Stimulated activated CD4-positive, alpha-beta T cell treated with anti-CD3 and anti-CD28 coated beads, Interleukin-2, amount 100 ng/mL, for 24 hours (primary cell): ENCODE results near the gene GPR4.
A peak's percentile ranks its signal among the peaks of the same experiment; 100 is the strongest.
"Not testable (repeated sequence)": the region's sequence is repeated elsewhere in the genome, so short reads cannot be mapped to it uniquely, and the experiment has no call there.

Experiments
- DNase-seq, 2 donors: peaks; one replicate each; pipeline ENCODE4 v3.0.0-alpha.2; 2020

The GPR4 gene

DNA sequence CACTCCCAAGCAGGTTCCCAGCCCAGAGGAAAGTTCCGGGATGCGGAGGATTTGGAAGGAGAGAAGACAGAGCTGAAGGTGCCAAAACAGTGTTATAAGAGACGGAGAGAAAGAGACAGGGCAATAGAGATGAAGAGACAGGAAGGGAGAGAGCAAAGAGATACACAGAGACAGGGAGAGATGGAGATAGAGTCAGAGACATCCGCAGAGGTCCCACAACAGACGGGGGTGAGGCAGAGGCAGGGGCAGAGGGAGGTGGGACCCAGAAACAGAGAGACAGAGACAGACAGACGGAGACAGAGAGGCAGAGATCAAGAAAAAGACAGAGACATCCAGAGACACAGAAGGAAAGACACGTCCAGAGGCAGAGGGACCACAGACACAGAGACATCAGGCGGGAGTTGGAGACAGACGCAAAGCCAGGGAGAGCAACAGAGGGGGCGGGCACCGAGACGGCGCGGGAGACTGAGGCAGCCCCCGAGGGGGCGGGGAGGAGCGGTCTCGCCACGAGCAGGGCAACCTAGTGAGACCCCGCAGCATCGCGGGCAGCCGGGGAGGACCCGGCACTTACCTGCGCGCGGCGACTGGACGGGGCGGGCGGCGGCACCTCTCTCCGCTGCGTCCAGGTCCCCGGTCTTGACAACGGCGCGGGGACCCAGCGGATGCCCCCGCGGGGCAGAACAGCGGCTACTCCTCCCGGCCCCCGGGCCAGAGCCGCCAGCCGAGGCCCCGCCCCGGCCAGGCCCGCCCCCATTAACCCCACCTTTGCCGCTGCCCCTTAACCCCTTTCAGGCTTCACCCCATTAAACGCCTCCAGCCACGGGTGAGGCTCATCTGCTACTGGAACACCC lies at the start of gene GPR4:
Gene GPR4 (minus strand): TSS at position 689 of the 851 bp plus-strand sequence. CDS start 10,346 bp downstream, outside the sequence.
- no peak for DNase-seq

DNA sequence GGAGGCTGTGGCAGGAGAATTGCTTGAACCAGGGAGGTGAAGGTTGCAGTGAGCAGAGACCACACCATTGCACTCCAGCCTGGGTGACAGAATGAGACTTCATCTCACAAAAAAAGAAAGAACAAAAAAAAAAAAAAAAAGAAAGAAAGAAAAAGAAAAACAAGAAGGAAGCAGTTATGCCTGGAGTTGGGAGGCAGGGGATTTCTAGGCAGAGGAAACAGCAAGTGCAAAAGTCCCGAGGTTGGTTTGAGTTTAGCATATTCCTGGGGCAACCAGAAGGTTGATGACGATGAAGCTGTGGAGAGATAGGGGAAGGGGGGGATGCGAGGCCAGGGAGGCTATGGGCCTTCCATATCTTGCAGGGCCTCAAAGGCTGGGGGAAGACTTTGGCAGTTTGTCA lies 48.7 kb upstream of the GPR4 start:
- no peak for DNase-seq

DNA sequence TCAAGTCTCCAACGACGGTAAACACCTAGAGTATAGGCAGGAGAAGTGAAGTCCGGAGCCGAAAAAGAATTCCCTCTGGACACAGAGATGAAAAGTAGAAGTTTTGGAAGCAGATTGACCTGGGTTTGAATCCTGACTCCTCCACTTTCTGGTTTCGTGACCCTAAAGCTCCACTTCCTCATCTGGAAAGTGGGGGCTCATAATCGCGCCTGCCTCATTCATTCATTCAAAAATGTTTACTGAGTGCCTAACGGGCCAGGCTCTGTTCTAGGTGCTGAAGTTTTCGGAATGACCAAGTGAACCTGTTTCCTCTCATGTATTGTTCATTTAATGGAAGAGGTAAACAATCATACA lies 44.3 kb upstream of the GPR4 start:
- no peak for DNase-seq

DNA sequence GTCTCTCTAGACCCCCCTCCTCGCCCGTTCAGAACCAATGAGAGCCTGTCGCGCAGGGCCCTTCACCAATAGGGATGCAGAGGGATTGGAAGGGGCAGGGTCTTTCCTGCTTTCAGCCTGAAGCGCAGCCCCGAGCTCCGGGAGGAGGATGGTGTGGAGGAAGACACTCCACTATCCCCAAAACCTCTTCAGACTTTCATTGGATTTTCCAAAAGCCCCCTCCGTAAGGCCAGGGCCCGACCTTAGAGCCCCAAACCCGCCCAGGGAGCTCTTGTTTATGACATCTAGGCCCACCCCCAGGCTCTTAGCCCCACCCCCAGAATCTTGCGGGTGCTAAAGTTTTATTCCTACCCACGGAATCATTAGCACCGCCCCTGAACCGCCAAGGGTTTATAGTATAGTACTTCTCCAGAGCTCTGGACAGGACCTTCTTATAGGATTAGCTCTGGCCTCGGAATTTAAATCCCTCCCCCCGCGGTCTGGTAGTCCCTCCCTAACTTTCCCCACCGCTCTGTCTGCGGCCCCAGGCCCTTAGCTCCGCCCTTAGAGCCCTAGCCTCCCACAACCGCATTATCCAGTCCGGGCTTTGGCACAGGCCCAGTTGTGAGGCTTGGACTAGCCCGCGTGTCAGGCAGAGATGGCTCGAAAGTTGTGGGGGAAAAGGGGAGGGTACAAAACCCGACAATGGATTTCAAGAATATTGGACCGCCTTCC lies 43.8 kb upstream of the GPR4 start:
- DNase-seq: peak; percentile 83 to 84

GRCh38 chr19:45645068-45645630 lies 43.1 kb upstream of the GPR4 start:
- no peak for DNase-seq

DNA sequence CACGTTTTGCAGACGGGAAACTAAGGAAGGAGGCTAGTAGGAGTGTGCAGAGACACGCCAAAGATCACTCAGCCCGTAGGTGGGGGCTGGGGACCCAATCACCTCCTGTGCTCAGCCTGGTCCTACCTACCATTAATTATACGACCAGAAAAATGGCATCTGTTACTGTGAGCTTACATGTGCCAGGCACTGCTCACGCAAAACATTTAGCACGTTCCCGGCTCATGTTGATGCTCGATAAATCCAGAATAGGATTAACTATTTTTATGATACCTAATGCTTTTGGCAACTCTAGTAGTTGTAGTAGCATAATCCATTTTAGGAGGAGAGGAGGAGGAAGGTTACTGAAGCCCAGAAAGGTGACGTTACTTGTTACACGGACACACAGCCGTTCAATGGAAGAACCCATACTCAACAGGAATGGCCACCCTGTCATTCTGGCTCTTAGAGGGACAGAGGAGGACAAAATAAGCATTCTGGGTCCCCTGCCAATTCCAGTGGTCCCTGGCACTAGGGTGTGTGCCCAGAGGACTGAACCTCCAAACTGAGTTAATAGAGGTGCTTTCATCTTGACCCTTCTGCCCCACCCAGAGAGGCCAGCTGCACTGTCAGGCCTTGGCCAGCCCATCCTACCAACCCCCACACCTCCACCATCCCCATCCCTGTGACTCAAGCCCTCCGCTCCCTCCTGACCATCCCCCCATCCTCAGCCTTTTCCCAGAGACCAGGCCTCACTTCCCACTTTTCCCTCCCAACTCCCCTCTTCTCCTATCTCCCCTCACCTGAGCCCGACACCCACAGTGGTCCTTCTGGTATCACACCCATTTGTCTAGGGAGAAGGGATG lies 42.1 kb upstream of the GPR4 start:
- no peak for DNase-seq

DNA sequence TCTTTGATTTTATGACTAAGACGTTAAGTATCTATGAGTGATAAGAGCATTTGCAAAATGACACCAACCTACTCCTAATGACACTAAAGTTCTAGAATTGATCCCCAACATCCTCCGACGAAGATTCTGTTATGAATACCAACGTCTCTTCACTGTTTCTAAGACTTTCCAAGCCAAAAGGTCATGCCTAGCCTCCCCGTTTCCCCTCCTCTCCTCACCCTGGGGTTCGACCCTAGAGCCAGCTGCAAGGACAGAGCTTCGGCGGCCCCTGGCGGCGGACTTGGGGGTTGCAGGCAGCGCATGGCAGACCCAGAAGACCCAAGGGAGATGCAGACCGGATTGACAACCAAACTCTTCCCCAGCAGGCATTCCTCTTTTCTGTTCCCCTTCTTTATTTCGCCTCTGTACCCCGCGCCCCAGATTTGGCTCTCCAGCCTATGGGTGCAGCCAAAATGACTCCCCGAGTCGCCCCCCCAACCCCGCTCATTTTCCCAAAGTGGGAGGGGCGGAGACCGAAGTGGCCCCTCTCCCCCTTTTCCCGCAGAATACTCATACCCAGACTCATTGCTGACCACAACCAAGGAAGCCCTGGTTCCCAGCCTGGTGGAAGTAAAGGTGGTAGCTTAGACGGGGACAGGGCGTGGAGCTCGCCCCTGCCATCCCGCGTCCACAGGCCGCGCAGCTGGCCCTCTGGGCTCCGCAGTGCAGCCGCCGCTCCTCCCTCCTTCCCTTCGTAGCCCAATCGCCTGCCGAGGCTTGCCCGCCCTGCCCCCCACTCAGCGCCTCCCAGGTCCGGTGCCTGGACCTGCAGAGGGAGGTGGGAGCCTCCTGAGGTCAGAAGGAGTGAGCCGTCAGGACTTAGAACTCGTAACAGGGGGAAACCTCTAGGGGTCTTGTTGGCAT lies 41.3 kb upstream of the GPR4 start:
- DNase-seq: peak; percentile 97 to 98

DNA sequence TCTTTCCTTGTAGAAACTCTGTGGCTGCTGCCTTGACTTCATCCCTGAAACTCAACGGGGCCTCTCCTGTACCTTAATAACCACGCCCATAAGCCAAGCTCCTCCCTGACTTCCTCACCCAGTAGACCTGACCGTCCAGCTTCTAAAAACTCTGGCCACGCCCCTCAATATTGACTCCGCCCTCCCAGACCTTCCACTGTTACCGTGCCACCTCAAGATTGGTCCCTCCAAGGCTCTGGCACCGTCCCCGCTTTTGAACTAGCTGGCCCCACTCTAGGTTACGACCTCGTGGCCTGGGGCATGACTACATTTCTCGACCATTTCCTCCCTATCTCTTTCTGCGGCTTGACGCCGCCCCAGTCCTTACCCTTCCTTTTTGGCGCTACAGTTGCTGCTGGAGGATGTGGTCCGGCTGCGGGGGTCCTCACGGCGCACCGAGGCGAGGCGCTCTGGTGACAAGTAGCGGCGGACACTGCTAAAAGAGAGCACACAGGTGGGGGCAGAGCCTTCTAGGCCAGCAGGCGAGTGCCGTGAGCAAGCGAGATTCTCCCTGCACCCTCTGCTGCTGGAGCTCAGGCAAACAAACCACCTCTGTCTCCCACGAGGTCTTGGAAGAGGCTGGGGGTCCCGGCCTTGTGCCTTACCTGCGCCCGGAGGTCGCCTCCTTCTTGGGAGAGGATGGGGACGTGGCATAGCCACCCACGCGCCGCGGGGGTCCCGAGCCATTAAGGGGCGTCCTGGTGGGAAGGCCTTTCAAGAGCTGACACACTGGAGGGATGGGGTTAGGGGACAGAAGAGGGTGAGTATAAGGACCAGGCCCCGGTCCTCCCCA lies 39.5 kb upstream of the GPR4 start:
- peak; percentile 81 to 94 for DNase-seq

- DNase-seq: peak; percentile 58 to 74
These were observed 38.8 kb upstream of the GPR4 start for GRCh38 chr19:45640849-45641273.

- peak; percentile 62 to 70 for DNase-seq
These were observed 37.1 kb upstream of the GPR4 start, which contains the start of gene EML2 for GRCh38 chr19:45638930-45639729. Gene EML2 (minus strand): TSS chr19:45639397. CDS start chr19:45639376, 21 bp downstream.

DNA sequence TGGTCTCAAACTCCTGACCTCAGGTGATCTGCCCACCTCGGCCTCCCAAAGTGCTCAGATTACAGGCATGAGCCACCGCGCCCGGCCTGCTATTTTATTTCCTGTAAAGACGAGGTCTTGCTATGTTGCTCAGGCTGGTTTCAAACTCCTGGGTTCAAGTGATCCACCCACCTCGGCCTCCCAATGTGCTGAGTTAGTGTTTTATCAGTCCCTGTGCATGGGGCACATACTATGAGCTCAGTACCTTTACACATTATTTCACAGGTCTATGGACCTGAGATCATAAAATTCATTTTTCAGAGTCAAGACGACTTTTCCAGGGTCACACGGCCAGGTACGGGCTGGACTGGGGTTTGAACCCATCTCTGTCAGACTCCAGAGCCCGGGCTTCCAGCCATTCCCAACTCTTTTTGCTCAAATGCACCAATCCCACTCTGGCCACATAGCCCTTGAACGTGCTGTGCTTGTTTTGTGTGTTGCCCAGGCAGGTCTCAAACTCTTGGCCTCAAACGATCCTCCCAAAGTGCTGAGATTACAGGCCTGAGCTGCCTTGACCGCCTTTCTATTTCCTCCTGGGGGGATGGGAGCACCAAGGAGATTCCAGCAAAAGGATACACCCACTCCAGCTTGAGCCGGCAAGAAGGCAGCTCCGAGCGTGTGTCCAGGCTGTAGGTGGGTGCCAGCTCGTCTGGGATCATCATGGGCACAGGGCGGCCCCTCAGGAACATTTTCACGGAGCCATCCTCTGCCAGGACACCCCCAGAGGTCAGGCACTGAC lies 36.1 kb upstream of the GPR4 start:
- no peak for DNase-seq

DNA sequence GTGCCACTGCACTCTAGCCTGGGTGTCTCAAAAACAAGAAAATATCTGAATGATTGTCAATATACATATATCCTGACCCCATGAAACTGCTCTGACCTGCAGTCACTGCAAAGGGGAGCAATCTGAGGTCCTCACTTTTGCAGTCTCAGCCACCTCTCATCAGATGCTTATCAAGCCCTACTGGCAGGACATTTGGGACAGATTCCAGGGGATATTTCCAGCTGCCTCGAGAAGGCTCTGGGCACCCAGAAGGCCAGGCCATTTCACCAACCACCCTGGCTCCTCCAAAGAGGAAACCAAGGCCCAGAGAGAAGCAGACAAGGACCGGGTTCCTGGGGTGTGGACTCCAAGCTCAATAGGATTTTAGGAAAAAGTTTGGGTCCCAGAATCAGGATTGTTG lies 34.9 kb upstream of the GPR4 start:
- no peak for DNase-seq

DNA sequence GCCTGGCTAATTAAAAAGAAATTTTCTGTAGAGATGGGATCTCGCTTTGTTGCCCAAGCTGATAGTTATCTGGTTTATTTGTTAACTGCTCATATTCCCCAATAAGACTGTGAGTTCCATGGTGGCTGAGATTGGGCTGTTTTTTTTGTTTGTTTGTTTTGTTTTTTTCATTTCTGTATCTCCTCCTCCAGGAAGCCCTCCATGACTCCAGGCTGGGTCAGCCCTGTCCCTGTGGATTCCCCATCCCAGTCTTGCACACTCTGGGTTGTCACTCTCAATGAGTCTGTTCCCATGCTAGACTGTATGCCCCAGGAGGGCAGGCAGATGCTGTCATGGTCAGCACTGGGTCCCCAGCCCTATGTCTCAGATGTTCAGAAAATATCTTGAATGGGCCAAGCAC lies 34.3 kb upstream of the GPR4 start:
- DNase-seq: no peak

DNA sequence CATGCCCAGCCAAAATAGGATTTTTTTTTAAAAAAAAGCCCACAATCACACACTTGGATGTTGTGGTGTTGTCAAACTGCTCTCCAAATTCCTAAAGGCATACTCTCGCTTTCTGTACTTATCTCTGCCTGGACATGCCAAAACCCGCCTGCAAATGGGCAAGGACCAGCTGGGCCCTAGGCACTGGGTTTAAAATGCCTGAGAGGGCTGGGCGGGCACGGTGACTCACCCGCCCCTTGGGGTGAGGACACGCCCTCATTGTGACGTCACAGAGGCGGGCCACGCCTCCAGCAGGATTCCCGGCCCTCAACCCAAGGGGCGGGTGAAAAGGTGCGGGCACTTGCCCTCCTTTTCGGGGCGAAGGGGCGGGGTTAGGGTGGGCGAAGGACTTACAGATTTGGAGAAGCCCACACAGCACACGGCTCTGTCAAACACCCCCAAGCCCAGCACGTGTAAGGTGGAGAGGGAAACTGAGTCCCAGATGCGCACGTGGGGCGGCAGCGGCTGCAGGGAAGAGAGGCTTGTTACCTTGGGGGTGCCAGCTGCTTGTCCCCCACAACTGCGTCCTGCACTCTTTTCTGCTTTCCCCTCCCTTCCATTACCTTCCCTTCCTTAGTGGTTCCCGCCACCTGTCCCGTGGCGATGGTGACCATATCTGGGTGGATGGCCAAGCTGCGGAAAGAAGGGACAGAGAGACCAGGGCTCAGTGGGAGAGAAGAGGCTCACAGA lies 30.6 kb upstream of the GPR4 start:
- peak; percentile 66 to 71 for DNase-seq

DNA sequence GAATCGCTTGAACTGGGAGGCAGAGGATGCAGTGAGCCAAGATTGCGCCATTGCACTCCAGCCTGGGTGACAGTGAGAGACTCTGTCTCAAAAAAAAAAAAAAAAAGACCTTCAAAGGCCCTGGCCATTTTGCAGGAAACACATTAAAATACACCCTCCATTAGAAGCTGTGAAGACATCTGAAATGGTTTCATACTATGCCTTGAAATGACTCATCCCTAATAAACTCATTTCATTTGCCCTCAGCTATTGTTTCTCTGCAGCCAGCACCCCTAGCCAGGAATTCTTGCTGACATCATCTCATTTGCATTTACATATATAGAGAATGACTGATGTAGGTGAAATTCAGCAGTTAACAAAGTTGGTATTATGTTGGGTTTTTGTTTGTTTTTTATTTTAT lies 28.5 kb upstream of the GPR4 start:
- DNase-seq: peak in 1 of 2 donors; percentile 35

- DNase-seq: no peak
These were observed 27.7 kb upstream of the GPR4 start for GRCh38 chr19:45629704-45630103.

DNA sequence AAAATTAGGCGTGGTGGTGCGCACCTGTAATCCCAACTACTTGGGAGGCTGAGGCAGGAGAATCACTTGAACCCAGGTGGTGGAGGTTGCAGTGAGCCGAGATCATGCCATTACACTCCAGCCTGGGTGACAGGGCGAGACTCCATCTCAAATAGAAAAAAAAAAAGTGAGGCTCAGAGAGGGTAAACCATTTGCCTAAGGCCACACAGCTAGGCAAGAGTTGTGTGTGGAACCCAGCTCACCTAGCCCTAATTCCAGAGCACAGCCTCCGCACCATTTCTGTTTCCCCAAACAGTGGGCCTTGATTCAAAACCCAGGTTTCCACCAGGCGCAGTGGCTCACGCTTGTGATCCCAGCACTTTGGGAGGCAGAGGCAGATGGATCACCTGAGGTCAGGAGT lies 26.2 kb upstream of the GPR4 start:
- DNase-seq: not testable (repeated sequence)

GRCh38 chr19:45623984-45624383 lies 22.0 kb upstream of the GPR4 start:
- DNase-seq: no peak
